ENCODE results near the gene AP4M1. TPM values are rescaled to one million over a fixed set of nuclear protein-coding genes. Genes with fewer than 3 reads are reported as not detected.

AP4M1 gene
- total and polyA plus RNA-seq, 9 of the 15 experiments (the other 6 are each of a cell fraction or from before 2014, with no cell fraction given): 1.3 to 30.9 (median 14.1) TPM

DNA sequence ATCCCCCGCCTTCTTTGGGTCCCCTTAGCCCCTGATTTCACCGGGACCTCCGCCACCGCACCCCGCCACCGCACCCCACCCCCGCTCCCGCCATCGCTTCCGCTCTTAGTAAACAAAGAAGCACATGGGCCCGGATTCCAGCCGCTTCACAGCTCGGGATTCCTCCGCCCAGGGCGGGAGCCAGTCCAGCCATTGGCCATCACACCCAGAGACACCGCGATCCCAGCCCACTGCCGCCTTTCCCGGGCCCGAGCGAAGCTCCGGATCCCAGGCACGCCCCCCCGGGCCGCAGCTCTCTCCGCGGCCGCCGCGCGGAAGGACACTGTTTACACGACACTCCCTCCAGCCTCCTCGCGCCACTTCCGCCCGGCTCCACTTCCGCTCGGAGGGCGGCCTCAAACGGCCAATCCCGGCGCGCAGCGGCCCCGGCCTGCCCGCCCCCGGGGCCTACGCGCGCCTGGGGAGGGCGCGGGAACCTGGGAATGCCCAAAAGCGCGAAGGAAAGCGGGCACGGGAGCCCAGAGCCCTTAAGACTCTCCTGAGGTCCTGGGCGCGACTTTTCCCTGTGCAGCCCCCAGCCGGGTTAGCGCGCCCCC, 925 bp upstream of the AP4M1 start (continued):
- TF ChIP-seq, protein P1, sequence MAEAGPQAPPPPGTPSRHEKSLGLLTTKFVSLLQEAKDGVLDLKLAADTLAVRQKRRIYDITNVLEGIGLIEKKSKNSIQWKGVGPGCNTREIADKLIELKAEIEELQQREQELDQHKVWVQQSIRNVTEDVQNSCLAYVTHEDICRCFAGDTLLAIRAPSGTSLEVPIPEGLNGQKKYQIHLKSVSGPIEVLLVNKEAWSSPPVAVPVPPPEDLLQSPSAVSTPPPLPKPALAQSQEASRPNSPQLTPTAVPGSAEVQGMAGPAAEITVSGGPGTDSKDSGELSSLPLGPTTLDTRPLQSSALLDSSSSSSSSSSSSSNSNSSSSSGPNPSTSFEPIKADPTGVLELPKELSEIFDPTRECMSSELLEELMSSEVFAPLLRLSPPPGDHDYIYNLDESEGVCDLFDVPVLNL (CRISPR knock-in tag; IDR thresholded peaks at IDR 0.05; ENCODE audit: low read depth): no peak
- peak; percentile 95 for TF ChIP-seq CCNT2 (IDR thresholded peaks at IDR 0.05; ENCODE audit: borderline replicate concordance, extremely low read depth, insufficient read length, low read depth, low read length)
- no peak for TF ChIP-seq COPS2 (conservative IDR thresholded peaks at IDR 0.05)
- peak; percentile 96 for TF ChIP-seq ELF2 (CRISPR knock-in tag; IDR thresholded peaks at IDR 0.05)
- TF ChIP-seq BRD9 (IDR thresholded peaks at IDR 0.05; ENCODE audit: low read depth, partially characterized antibody): peak; percentile 3
- TF ChIP-seq, protein P2, sequence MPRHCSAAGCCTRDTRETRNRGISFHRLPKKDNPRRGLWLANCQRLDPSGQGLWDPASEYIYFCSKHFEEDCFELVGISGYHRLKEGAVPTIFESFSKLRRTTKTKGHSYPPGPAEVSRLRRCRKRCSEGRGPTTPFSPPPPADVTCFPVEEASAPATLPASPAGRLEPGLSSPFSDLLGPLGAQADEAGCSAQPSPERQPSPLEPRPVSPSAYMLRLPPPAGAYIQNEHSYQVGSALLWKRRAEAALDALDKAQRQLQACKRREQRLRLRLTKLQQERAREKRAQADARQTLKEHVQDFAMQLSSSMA (CRISPR knock-in tag; IDR thresholded peaks at IDR 0.05): no peak
- TF ChIP-seq TCF7L2 (IDR thresholded peaks at IDR 0.05; ENCODE audit: low read depth, low read length): no peak
- no peak; the same call in 1 of the 2 replicates for TF ChIP-seq LCOR (CRISPR knock-in tag; IDR thresholded peaks at IDR 0.05)
- TF ChIP-seq, protein P3, sequence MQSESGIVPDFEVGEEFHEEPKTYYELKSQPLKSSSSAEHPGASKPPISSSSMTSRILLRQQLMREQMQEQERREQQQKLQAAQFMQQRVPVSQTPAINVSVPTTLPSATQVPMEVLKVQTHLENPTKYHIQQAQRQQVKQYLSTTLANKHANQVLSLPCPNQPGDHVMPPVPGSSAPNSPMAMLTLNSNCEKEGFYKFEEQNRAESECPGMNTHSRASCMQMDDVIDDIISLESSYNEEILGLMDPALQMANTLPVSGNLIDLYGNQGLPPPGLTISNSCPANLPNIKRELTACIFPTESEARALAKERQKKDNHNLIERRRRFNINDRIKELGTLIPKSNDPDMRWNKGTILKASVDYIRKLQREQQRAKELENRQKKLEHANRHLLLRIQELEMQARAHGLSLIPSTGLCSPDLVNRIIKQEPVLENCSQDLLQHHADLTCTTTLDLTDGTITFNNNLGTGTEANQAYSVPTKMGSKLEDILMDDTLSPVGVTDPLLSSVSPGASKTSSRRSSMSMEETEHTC (IDR thresholded peaks at IDR 0.05): 0 out of 2 replicates have a peak, but pooled peaks have one; percentile 51
- TF ChIP-seq, protein P4, sequence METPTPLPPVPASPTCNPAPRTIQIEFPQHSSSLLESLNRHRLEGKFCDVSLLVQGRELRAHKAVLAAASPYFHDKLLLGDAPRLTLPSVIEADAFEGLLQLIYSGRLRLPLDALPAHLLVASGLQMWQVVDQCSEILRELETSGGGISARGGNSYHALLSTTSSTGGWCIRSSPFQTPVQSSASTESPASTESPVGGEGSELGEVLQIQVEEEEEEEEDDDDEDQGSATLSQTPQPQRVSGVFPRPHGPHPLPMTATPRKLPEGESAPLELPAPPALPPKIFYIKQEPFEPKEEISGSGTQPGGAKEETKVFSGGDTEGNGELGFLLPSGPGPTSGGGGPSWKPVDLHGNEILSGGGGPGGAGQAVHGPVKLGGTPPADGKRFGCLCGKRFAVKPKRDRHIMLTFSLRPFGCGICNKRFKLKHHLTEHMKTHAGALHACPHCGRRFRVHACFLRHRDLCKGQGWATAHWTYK (CRISPR knock-in tag; IDR thresholded peaks at IDR 0.05): peak; percentile 89; the same call in 1 of the 2 replicates
- TF ChIP-seq, protein P5, sequence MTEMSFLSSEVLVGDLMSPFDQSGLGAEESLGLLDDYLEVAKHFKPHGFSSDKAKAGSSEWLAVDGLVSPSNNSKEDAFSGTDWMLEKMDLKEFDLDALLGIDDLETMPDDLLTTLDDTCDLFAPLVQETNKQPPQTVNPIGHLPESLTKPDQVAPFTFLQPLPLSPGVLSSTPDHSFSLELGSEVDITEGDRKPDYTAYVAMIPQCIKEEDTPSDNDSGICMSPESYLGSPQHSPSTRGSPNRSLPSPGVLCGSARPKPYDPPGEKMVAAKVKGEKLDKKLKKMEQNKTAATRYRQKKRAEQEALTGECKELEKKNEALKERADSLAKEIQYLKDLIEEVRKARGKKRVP (CRISPR knock-in tag; IDR thresholded peaks at IDR 0.05): 0 out of 2 replicates have a peak, but pooled peaks have one; percentile 25
- TF ChIP-seq ZNF263 (CRISPR knock-in tag; IDR thresholded peaks at IDR 0.05; ENCODE audit: borderline replicate concordance): no peak
- TF ChIP-seq, protein P6, sequence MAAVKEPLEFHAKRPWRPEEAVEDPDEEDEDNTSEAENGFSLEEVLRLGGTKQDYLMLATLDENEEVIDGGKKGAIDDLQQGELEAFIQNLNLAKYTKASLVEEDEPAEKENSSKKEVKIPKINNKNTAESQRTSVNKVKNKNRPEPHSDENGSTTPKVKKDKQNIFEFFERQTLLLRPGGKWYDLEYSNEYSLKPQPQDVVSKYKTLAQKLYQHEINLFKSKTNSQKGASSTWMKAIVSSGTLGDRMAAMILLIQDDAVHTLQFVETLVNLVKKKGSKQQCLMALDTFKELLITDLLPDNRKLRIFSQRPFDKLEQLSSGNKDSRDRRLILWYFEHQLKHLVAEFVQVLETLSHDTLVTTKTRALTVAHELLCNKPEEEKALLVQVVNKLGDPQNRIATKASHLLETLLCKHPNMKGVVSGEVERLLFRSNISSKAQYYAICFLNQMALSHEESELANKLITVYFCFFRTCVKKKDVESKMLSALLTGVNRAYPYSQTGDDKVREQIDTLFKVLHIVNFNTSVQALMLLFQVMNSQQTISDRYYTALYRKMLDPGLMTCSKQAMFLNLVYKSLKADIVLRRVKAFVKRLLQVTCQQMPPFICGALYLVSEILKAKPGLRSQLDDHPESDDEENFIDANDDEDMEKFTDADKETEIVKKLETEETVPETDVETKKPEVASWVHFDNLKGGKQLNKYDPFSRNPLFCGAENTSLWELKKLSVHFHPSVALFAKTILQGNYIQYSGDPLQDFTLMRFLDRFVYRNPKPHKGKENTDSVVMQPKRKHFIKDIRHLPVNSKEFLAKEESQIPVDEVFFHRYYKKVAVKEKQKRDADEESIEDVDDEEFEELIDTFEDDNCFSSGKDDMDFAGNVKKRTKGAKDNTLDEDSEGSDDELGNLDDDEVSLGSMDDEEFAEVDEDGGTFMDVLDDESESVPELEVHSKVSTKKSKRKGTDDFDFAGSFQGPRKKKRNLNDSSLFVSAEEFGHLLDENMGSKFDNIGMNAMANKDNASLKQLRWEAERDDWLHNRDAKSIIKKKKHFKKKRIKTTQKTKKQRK (IDR thresholded peaks at IDR 0.05; ENCODE audit: borderline replicate concordance, low read depth, low read length): peak; percentile 33; the same call in 1 of the 2 replicates
- no peak for TF ChIP-seq SMARCA4 (IDR thresholded peaks at IDR 0.05)

Data from K562 (cell line).